Endothelial cell of umbilical vein (primary cell): ENCODE measurements around the gene ELMO1. TPM values are rescaled to one million over a fixed set of nuclear protein-coding genes. Genes with fewer than 3 reads are reported as not detected.

Experiments
- BruUV-seq: library from RNA; stranded (reverse); fragments of 400-500 nt; replicated peaks from 2 replicates; lab custom pipeline; 2021; lab: Mats Ljungman, UMichigan
- CTCF ChIA-PET: fragments of 300-600, 350-600 bp; sonication (Branson Sonifier 250); formaldehyde crosslinking; loops from one replicate; lab custom pipeline; 2021; ENCODE audit warnings: antibody characterized with exemption, inconsistent platforms; lab: Charles Lee
- POLR2A ChIA-PET: fragments of 300-600, 350-600 bp; sonication (Branson Sonifier 250); formaldehyde crosslinking; loops from one replicate; lab custom pipeline; 2021; ENCODE audit warnings: antibody characterized with exemption, inconsistent platforms; lab: Charles Lee
- DNase-seq: peaks from one replicate; pipeline ENCODE4 v3.0.0-alpha.2; 2011; ENCODE audit warnings: low read depth, low spot score
- FAIRE-seq: peaks from 2 replicates; lab custom pipeline; 2011; peaks lifted over from hg19 to GRCh38; lab: Jason Lieb, UNC
- H2AFZ ChIP-seq: 2 replicates; pipeline ENCODE4 v1.6.0; 2012; ENCODE audit warnings: low read depth, low read length, control low read depth, inconsistent platforms
- H3K27ac ChIP-seq: 2 replicates; pipeline ENCODE4 v1.5.1; 2011; ENCODE audit warnings: low read depth, mild to moderate bottlenecking, control low read depth, low read length, moderate library complexity; ENCODE audit not compliant: insufficient read depth
- H3K27me3 ChIP-seq, 2 experiments: 2 replicates each; pipeline versions ENCODE4 v1.6.0 to v1.6.1; 2011; ENCODE audit warnings: low read length in 2 of 2, mixed read lengths in 1 of 2; ENCODE audit not compliant: control insufficient read depth in 2 of 2, insufficient read depth in 2 of 2
- H3K36me3 ChIP-seq, 2 experiments: 2 replicates in 1 of 2; 3 replicates in 1 of 2; pipeline ENCODE4 v1.5.1; 2011; ENCODE audit warnings: low read length in 2 of 2, mild to moderate bottlenecking in 1 of 2, moderate library complexity in 1 of 2; ENCODE audit not compliant: control insufficient read depth in 2 of 2, insufficient read depth in 2 of 2; ENCODE audit errors: extremely low read depth in 1 of 2
- H3K4me1 ChIP-seq: 3 replicates; pipeline ENCODE4 v1.5.1; 2011; ENCODE audit warnings: mild to moderate bottlenecking, low read length; ENCODE audit not compliant: control insufficient read depth, insufficient read depth; ENCODE audit errors: extremely low read depth
- H3K4me2 ChIP-seq: 2 replicates; pipeline ENCODE4 v1.6.1; 2011; ENCODE audit warnings: low read length, control low read depth, mixed read lengths; ENCODE audit not compliant: insufficient read depth
- H3K4me3 ChIP-seq, 3 experiments: fragments of 200-600 bp in 1 of 3; sonication (generic), shearing (Covaris generic) in 1 of 3; replicated peaks in 1 of 3; 2 replicates each; pipeline ENCODE4 v1.5.1; 2011 to 2016; ENCODE audit warnings: control low read depth in 3 of 3, low read length in 3 of 3, mild to moderate bottlenecking in 2 of 3, inconsistent platforms in 1 of 3, low read depth in 1 of 3, moderate library complexity in 1 of 3; ENCODE audit not compliant: insufficient read depth in 1 of 3
- H3K79me2 ChIP-seq: 2 replicates; pipeline ENCODE4 v1.6.0; 2012; ENCODE audit warnings: low read length, inconsistent platforms; ENCODE audit not compliant: control insufficient read depth, insufficient read depth
- H3K9ac ChIP-seq: replicated peaks from 2 replicates; pipeline ENCODE3; 2011; ENCODE audit warnings: low read length, control low read depth; ENCODE audit not compliant: insufficient read depth; ENCODE audit errors: extremely low read depth
- H3K9me1 ChIP-seq: replicated peaks from 3 replicates; pipeline ENCODE4 v1.6.0; 2011; ENCODE audit warnings: mild to moderate bottlenecking, low read length; ENCODE audit not compliant: control insufficient read depth, insufficient read depth; ENCODE audit errors: extremely low read depth
- H3K9me3 ChIP-seq: replicated peaks from 2 replicates; pipeline ENCODE4 v1.5.1; 2012; ENCODE audit warnings: low read length, inconsistent platforms; ENCODE audit not compliant: control insufficient read depth, insufficient read depth
- H4K20me1 ChIP-seq: replicated peaks from 2 replicates; pipeline ENCODE3; 2011; ENCODE audit warnings: mild to moderate bottlenecking, low read length; ENCODE audit not compliant: control insufficient read depth, insufficient read depth; ENCODE audit errors: extremely low read depth
- CTCF ChIP-seq, 2 donors: IDR thresholded peaks; 1 replicate in 1 of 2; 2 replicates in 1 of 2; pipeline ENCODE4 v1.5.1; 2011; ENCODE audit warnings: low read length in 2 of 2, mild to moderate bottlenecking in 2 of 2, moderate library complexity in 2 of 2, control low read depth in 1 of 2, inconsistent platforms in 1 of 2, low read depth in 1 of 2; ENCODE audit not compliant: insufficient read depth in 1 of 2; ENCODE audit errors: extremely low read depth in 1 of 2
- EZH2 ChIP-seq: IDR thresholded peaks from 2 replicates; pipeline ENCODE4 v1.6.1; 2012; ENCODE audit warnings: borderline replicate concordance, low read depth, mild to moderate bottlenecking, moderate library complexity, low read length, inconsistent platforms; ENCODE audit not compliant: severe bottlenecking
- FOS ChIP-seq: IDR thresholded peaks from 2 replicates; pipeline ENCODE4 v1.6.1; 2011; ENCODE audit warnings: mild to moderate bottlenecking, low read length, moderate library complexity, borderline replicate concordance; ENCODE audit not compliant: insufficient read depth
- GATA2 ChIP-seq: IDR thresholded peaks from 2 replicates; pipeline ENCODE4 v1.7.0; 2011; ENCODE audit warnings: low read depth, mild to moderate bottlenecking, moderate library complexity, mixed read lengths, low read length; ENCODE audit not compliant: insufficient read length, insufficient read depth
- JUN ChIP-seq: IDR thresholded peaks from 2 replicates; pipeline ENCODE4 v1.6.1; 2011; ENCODE audit warnings: borderline replicate concordance, low read depth; ENCODE audit not compliant: insufficient read length, insufficient read depth
- MYC ChIP-seq: IDR thresholded peaks from one replicate; pipeline ENCODE4 v1.6.1; 2011; ENCODE audit warnings: mild to moderate bottlenecking, low read depth, low read length
- POLR2A ChIP-seq: IDR thresholded peaks from 2 replicates; pipeline ENCODE4 v1.6.1; 2012; ENCODE audit warnings: low read depth, mild to moderate bottlenecking, control low read depth, low read length
- POLR2AphosphoS5 ChIP-seq: IDR thresholded peaks from 2 replicates; pipeline ENCODE4 v1.6.1; 2012; ENCODE audit warnings: low read depth, mild to moderate bottlenecking, control low read depth, low read length, moderate library complexity; ENCODE audit not compliant: insufficient read depth
- dilution Hi-C: fragments of 300-500 bp; cut with MboI; formaldehyde crosslinking; loops from one replicate; pipeline ENCODE4 v1.15.0; 2019; ENCODE audit warnings: low sequenced_read_pairs; ENCODE audit not compliant: extremely low pct_ligation_motif_present
- intact Hi-C: fragments of 100-400 bp; cut with micrococcal nuclease; formaldehyde crosslinking; loops from one replicate; pipeline ENCODE4 v1.10.0; 2022
- polyA plus RNA-seq, 4 experiments: library from polyadenylated mRNA; depleted of rRNA in 3 of 4; stranded (reverse) in 3 of 4; unstranded in 1 of 4; fragments of >200 nt; gene quantifications; 2 replicates each; pipeline versions ENCODE4 v1.2.1 to v1.2.3, GENCODE V29; 2011 to 2012; ENCODE audit warnings: missing spikeins in 1 of 4
- total RNA-seq: library from RNA; stranded (reverse); gene quantifications from 2 replicates; pipeline ENCODE4 v1.2.3, GENCODE V29; 2021
- TF ChIP-seq, protein P1 (sequence below): IDR thresholded peaks from 2 replicates; pipeline ENCODE4 v1.6.1; 2011; ENCODE audit not compliant: insufficient read depth, insufficient read length

ELMO1 gene
- total and polyA plus RNA-seq, 2 donors (not counting 3 experiments of a cell fraction or from before 2014, with no cell fraction given), result 17.0 to 30.6 TPM

DNA sequence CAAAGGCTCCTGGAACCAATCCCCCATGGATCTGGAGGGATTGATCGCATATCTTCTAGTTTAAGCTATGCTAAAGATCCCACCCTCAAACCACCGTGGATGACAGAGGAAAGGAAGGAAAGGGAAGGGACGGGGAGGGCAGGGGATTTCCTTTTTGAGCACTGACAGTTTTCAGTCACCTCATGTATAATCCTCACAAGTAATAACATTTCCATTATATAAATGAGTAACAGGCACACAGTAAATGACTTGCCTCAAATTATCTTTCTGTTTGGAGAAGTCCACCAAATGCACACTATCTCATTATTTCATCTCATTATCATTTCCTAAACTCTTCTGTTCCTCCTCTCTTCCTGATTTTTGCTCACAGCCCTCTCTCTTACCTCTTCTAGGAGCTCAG, 597.3 kb downstream of the ELMO1 start:
- no peaks in the 10 kb centered on the region for H4K20me1 ChIP-seq
- BruUV-seq, result no TSS peak
- no peak overlapping the region for H3K4me3 ChIP-seq
- no peak for FAIRE-seq
- H3K9me1 ChIP-seq, result no peaks in the 10 kb centered on the region
- H3K4me1 ChIP-seq, result no peaks in the 10 kb centered on the region
- H3K9me3 ChIP-seq, result no peaks in the 10 kb centered on the region
- H3K27ac ChIP-seq, result no peak overlapping the region
- DNase-seq, result no peak
- TF ChIP-seq, protein P1, sequence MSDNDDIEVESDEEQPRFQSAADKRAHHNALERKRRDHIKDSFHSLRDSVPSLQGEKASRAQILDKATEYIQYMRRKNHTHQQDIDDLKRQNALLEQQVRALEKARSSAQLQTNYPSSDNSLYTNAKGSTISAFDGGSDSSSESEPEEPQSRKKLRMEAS, result no peak
- no peak for TF ChIP-seq GATA2
- TF ChIP-seq MYC, result no peak
- peaks cover 0 to 4% of the 10 kb centered on the region in 2 experiments for H3K36me3 ChIP-seq
- ChIA-PET CTCF (no interaction called here), POLR2A (no interaction called here)
- intact Hi-C loops, result no loop called here
- no peaks in the 10 kb centered on the region for H3K27me3 ChIP-seq
- H3K4me2 ChIP-seq, result no peak overlapping the region
- no peak overlapping the region for H2AFZ ChIP-seq
- dilution Hi-C loops, result no loop called here
- H3K79me2 ChIP-seq, result no peaks in the 10 kb centered on the region
- no peak overlapping the region for H3K9ac ChIP-seq

DNA sequence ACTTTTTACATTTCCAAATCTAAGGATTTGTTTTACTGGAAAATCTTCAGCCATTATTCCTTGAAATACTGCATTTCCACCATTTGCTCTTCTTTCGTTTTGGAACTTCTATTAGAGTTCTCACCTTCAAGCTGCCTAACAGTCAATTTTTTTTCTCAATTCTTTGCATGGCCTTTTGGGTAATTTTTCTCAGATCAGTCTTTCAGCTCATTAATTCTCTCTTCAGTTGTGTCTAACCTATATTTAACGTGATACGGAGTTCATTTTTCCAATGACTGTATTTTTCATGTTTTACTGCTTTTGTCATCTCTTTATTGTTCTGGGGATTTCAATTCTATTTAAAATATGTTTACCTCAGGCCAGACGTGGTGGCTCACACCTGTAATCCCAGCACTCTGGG, 600.7 kb downstream of the ELMO1 start:
- dilution Hi-C loops, result no loop called here

More for the DNA sequence above, 600.7 kb downstream of the ELMO1 start:
- intact Hi-C loops, result no loop called here
- no peaks in the 10 kb centered on the region for H3K79me2 ChIP-seq
- DNase-seq (no peak), FAIRE-seq (no peak)
- H3K27ac ChIP-seq, result no peak overlapping the region
- no peaks in the 10 kb centered on the region for H3K9me1 ChIP-seq
- no peaks in the 10 kb centered on the region for H3K36me3 ChIP-seq
- POLR2A ChIA-PET, result no interaction called here
- no TSS peak for BruUV-seq
- H3K9me3 ChIP-seq, result no peaks in the 10 kb centered on the region
- no peak overlapping the region for H3K4me2 ChIP-seq
- CTCF ChIA-PET, result no interaction called here
- H3K4me3 ChIP-seq, result no peak overlapping the region
- H2AFZ ChIP-seq, result no peak overlapping the region
- H3K4me1 ChIP-seq, result no peaks in the 10 kb centered on the region
- no peaks in the 10 kb centered on the region for H4K20me1 ChIP-seq
- no peaks in the 10 kb centered on the region for H3K27me3 ChIP-seq
- TF ChIP-seq MYC (no peak), POLR2A (no peak), POLR2AphosphoS5 (no peak), GATA2 (no peak), JUN (no peak), FOS (no peak), EZH2 (no peak), CTCF (IDR thresholded peaks at IDR 0.05; ENCODE audit: extremely low read depth in 1 of 2, insufficient read depth in 1 of 2, low read depth in 1 of 2, low read length in 2 of 2) (no peak)
- TF ChIP-seq, protein P1, result no peak
- no peak overlapping the region for H3K9ac ChIP-seq
